H1 (cell line): Measurements from ENCODE around the gene TECPR2. TPM values are rescaled to one million over a fixed set of nuclear protein-coding genes. Genes with fewer than 3 reads are reported as not detected.

Source experiments
- CTCF ChIA-PET: fragments of 300-600 bp; sonication (Branson Sonifier 250); formaldehyde crosslinking; loops from one replicate; lab custom pipeline; 2021; ENCODE audit not compliant: partially characterized antibody; lab: Charles Lee
- POLR2A ChIA-PET: fragments of 300-600 bp; sonication (Branson Sonifier 250); formaldehyde crosslinking; loops from one replicate; lab custom pipeline; 2021; ENCODE audit warnings: inconsistent platforms; ENCODE audit not compliant: partially characterized antibody; lab: Charles Lee
- DNase-seq, 2 experiments: peaks; one replicate each; pipeline versions ENCODE4 v3.0.0 to v3.0.0-alpha.2; 2010 to 2022; ENCODE audit warnings: low spot score in 2 of 2, low read depth in 1 of 2, mixed read lengths in 1 of 2
- FAIRE-seq: peaks from 2 replicates; lab custom pipeline; 2011; peaks lifted over from hg19 to GRCh38; lab: Jason Lieb, UNC
- H2AFZ ChIP-seq: 2 replicates; pipeline ENCODE4 v1.8.1; 2012; ENCODE audit warnings: low read length, inconsistent platforms
- H2AK5ac ChIP-seq: 2 replicates; pipeline ENCODE4 v1.6.1; 2013; ENCODE audit warnings: low read depth, low read length
- H2BK120ac ChIP-seq: replicated peaks from 2 replicates; pipeline ENCODE3; 2013; ENCODE audit warnings: low read depth, low read length, inconsistent platforms
- H2BK12ac ChIP-seq: 2 replicates; pipeline ENCODE4 v1.6.1; 2013; ENCODE audit warnings: low read depth, low read length
- H2BK15ac ChIP-seq: 2 replicates; pipeline ENCODE4 v1.6.1; 2013; ENCODE audit warnings: low read length
- H2BK20ac ChIP-seq: 2 replicates; pipeline ENCODE4 v1.6.1; 2013; ENCODE audit warnings: low read length
- H2BK5ac ChIP-seq: 2 replicates; pipeline ENCODE4 v1.6.1; 2013; ENCODE audit warnings: low read depth, low read length
- H3K14ac ChIP-seq: 2 replicates; pipeline ENCODE4 v1.6.1; 2013; ENCODE audit warnings: inconsistent platforms; ENCODE audit not compliant: insufficient read length
- H3K18ac ChIP-seq: 2 replicates; pipeline ENCODE4 v1.6.1; 2013; ENCODE audit warnings: low read length; ENCODE audit errors: extremely low read depth
- H3K23ac ChIP-seq: 2 replicates; pipeline ENCODE4 v1.6.1; 2013; ENCODE audit warnings: inconsistent platforms; ENCODE audit not compliant: insufficient read length
- H3K23me2 ChIP-seq: 2 replicates; pipeline ENCODE4 v1.6.1; 2013; ENCODE audit warnings: low read depth, low read length
- H3K27ac ChIP-seq: 2 replicates; pipeline ENCODE4 v1.6.1; 2011; ENCODE audit warnings: low read depth, low read length, inconsistent platforms
- H3K27me3 ChIP-seq, 4 experiments: replicated peaks in 1 of 4; 1 replicate in 1 of 4; 2 replicates in 3 of 4; pipeline versions ENCODE4 v1.6.1 to v1.8.1; 2011 to 2013; ENCODE audit warnings: low read length in 3 of 4, mild to moderate bottlenecking in 3 of 4, inconsistent platforms in 2 of 4, mixed read lengths in 2 of 4, moderate library complexity in 1 of 4; ENCODE audit not compliant: control insufficient read depth in 3 of 4, insufficient read depth in 3 of 4; ENCODE audit errors: extremely low read depth in 1 of 4
- H3K36me3 ChIP-seq, 4 experiments: 2 replicates each; pipeline versions ENCODE4 v1.6.1 to v1.8.1; 2011 to 2013; ENCODE audit warnings: mild to moderate bottlenecking in 4 of 4, low read length in 3 of 4, moderate library complexity in 2 of 4, control low read depth in 1 of 4, inconsistent platforms in 1 of 4; ENCODE audit not compliant: insufficient read depth in 4 of 4, control insufficient read depth in 2 of 4
- H3K4ac ChIP-seq: replicated peaks from 2 replicates; pipeline ENCODE3; 2013; ENCODE audit warnings: low read length, low read depth, mixed read lengths, inconsistent platforms; ENCODE audit not compliant: insufficient read length
- H3K4me1 ChIP-seq, 4 experiments: replicated peaks in 1 of 4; 1 replicate in 1 of 4; 2 replicates in 3 of 4; pipeline versions ENCODE4 v1.6.1 to v1.8.1; 2011 to 2013; ENCODE audit warnings: low read length in 3 of 4, inconsistent platforms in 2 of 4, mixed read lengths in 1 of 4; ENCODE audit not compliant: insufficient read depth in 4 of 4, control insufficient read depth in 3 of 4
- H3K4me2 ChIP-seq, 2 experiments: 2 replicates each; pipeline versions ENCODE4 v1.6.1 to v1.8.1; 2011 to 2013; ENCODE audit warnings: low read depth in 2 of 2, low read length in 2 of 2, control low read depth in 1 of 2, inconsistent platforms in 1 of 2, mild to moderate bottlenecking in 1 of 2; ENCODE audit not compliant: insufficient read depth in 1 of 2
- H3K4me3 ChIP-seq, 4 experiments: fragments of 200-600, 300-600 bp in 1 of 4; sonication (generic), shearing (Covaris generic), sonication (Bioruptor Twin) in 1 of 4; 2 replicates each; pipeline versions ENCODE4 v1.5.1 to v1.8.1; 2011 to 2016; ENCODE audit warnings: low read length in 4 of 4, low read depth in 3 of 4, control low read depth in 2 of 4, inconsistent platforms in 2 of 4, mild to moderate bottlenecking in 2 of 4, mixed read lengths in 1 of 4, moderate library complexity in 1 of 4; ENCODE audit not compliant: insufficient read depth in 2 of 4; ENCODE audit errors: extremely low read depth in 1 of 4
- H3K56ac ChIP-seq: replicated peaks from 2 replicates; pipeline ENCODE3; 2013; ENCODE audit warnings: low read depth, mild to moderate bottlenecking, mixed read lengths, low read length, inconsistent platforms; ENCODE audit not compliant: insufficient read length
- H3K79me1 ChIP-seq: 2 replicates; pipeline ENCODE4 v1.6.1; 2013; ENCODE audit warnings: low read depth, low read length, control low read depth
- H3K79me2 ChIP-seq, 2 experiments: 2 replicates each; pipeline versions ENCODE4 v1.6.1 to v1.8.1; 2012 to 2013; ENCODE audit warnings: low read length in 2 of 2, mild to moderate bottlenecking in 2 of 2, inconsistent platforms in 1 of 2; ENCODE audit not compliant: insufficient read depth in 2 of 2, control insufficient read depth in 1 of 2
- H3K9ac ChIP-seq, 4 experiments: replicated peaks in 1 of 4; 1 replicate in 1 of 4; 2 replicates in 3 of 4; pipeline versions ENCODE4 v1.6.1 to v1.8.1; 2011 to 2013; ENCODE audit warnings: low read depth in 3 of 4, low read length in 3 of 4, control low read depth in 2 of 4, mild to moderate bottlenecking in 2 of 4, moderate library complexity in 2 of 4, inconsistent platforms in 1 of 4; ENCODE audit errors: extremely low read depth in 1 of 4
- H3K9me3 ChIP-seq, 2 experiments: 2 replicates each; pipeline versions ENCODE4 v1.6.1 to v1.8.1; 2012 to 2013; ENCODE audit warnings: mild to moderate bottlenecking in 2 of 2, moderate library complexity in 2 of 2, control low read depth in 1 of 2, inconsistent platforms in 1 of 2, low read depth in 1 of 2, low read length in 1 of 2, mixed read lengths in 1 of 2; ENCODE audit not compliant: insufficient read depth in 2 of 2
- H4K20me1 ChIP-seq, 2 experiments: replicated peaks in 1 of 2; 2 replicates each; pipeline versions ENCODE3 to v1.8.1; 2011 to 2013; ENCODE audit warnings: inconsistent platforms in 2 of 2, low read length in 2 of 2, mild to moderate bottlenecking in 1 of 2; ENCODE audit not compliant: insufficient read depth in 2 of 2, control insufficient read depth in 1 of 2
- H4K5ac ChIP-seq: 2 replicates; pipeline ENCODE4 v1.6.1; 2013; ENCODE audit warnings: low read length, low read depth, mixed read lengths, inconsistent platforms; ENCODE audit not compliant: insufficient read length
- H4K8ac ChIP-seq: 2 replicates; pipeline ENCODE4 v1.8.0; 2013; ENCODE audit warnings: mild to moderate bottlenecking, moderate library complexity, low read length, inconsistent platforms; ENCODE audit not compliant: insufficient read depth; ENCODE audit errors: extremely low read depth
- H4K91ac ChIP-seq: replicated peaks from 2 replicates; pipeline ENCODE3; 2013; ENCODE audit warnings: low read length, mixed read lengths, inconsistent platforms; ENCODE audit not compliant: insufficient read length
- ASH2L ChIP-seq: fragments of 200-600, 300-600 bp; sonication (generic); IDR thresholded peaks from one replicate; pipeline ENCODE4 v1.7.1; 2017; ENCODE audit warnings: low read length
- CHD1 ChIP-seq: IDR thresholded peaks from 2 replicates; pipeline ENCODE4 v1.6.1; 2012; ENCODE audit warnings: low read depth, low read length, improper control_type of control experiment
- CTBP2 ChIP-seq: IDR thresholded peaks from 2 replicates; pipeline ENCODE4 v1.7.0; 2011; ENCODE audit warnings: borderline replicate concordance, mild to moderate bottlenecking, moderate library complexity, mixed read lengths, low read length; ENCODE audit not compliant: insufficient read depth, insufficient read length
- EP300 ChIP-seq, 2 experiments: IDR thresholded peaks; 1 replicate in 1 of 2; 2 replicates in 1 of 2; pipeline ENCODE4 v1.6.1; 2011 to 2012; ENCODE audit warnings: low read depth in 2 of 2, low read length in 2 of 2, mild to moderate bottlenecking in 2 of 2, borderline replicate concordance in 1 of 2, inconsistent platforms in 1 of 2, moderate library complexity in 1 of 2
- KDM5A ChIP-seq: fragments of 200-600 bp; IDR thresholded peaks from 2 replicates; pipeline ENCODE4 v1.7.1; 2012; ENCODE audit warnings: mild to moderate bottlenecking, low read length, inconsistent platforms, mixed read lengths
- POU5F1 ChIP-seq: IDR thresholded peaks from 2 replicates; pipeline ENCODE4 v1.6.1; 2011; ENCODE audit warnings: low read depth, mild to moderate bottlenecking, low read length, moderate library complexity
- RBBP5 ChIP-seq: IDR thresholded peaks from 2 replicates; pipeline ENCODE4 v1.7.1; 2012; ENCODE audit warnings: low read depth, mild to moderate bottlenecking, inconsistent platforms, low read length, moderate library complexity, borderline replicate concordance
- RFX5 ChIP-seq: IDR thresholded peaks from 2 replicates; pipeline ENCODE4 v1.6.1; 2011; ENCODE audit warnings: low read depth, low read length, improper control_type of control experiment, borderline replicate concordance
- SIX5 ChIP-seq: IDR thresholded peaks from 2 replicates; pipeline ENCODE4 v1.6.1; 2011; ENCODE audit warnings: mild to moderate bottlenecking, low read depth, low read length
- SUZ12 ChIP-seq: fragments of 200-600 bp; sonication (generic); IDR thresholded peaks from 2 replicates; pipeline ENCODE4 v1.6.1; 2012; ENCODE audit warnings: mild to moderate bottlenecking, inconsistent platforms, low read length, moderate library complexity, mixed read lengths
- polyA plus RNA-seq, 7 experiments: library from polyadenylated mRNA; depleted of rRNA in 3 of 7; stranded (reverse) in 5 of 7; unstranded in 2 of 7; fragments of >200 nt in 5 of 7; fragments of 200-250 nt in 2 of 7; gene quantifications; 1 replicate in 5 of 7; 2 replicates in 1 of 7; 4 replicates in 1 of 7; pipeline versions ENCODE4 v1.2.1 to v1.2.3, GENCODE V29; 2011 to 2013; ENCODE audit warnings: missing spikeins in 2 of 7, mixed read lengths in 2 of 7
- total RNA-seq: library from RNA; stranded (reverse); fragmentation: NEBNext Ultra II Directional; extraction: Animal tissue kit (Norgen Biotek cat#: 25700); gene quantifications from 2 replicates; pipeline ENCODE4 v1.2.1, GENCODE V29; 2021

Gene TECPR2
- total and polyA plus RNA-seq, 2 of the 8 experiments (the other 6 are each of a cell fraction or from before 2014, with no cell fraction given), result 6.8 to 19.4 TPM

- H3K27ac ChIP-seq, result no peak overlapping the region
- POLR2A ChIA-PET, result no interaction called here
- CTCF ChIA-PET, result no interaction called here
- TF ChIP-seq RBBP5, result no peak
- no peak for TF ChIP-seq RFX5
- no peak for TF ChIP-seq SUZ12
- TF ChIP-seq POU5F1, result no peak
- TF ChIP-seq CHD1, result no peak
- no peak for TF ChIP-seq ASH2L
- no peak for TF ChIP-seq CTBP2
- TF ChIP-seq EP300 (IDR thresholded peaks at IDR 0.05; ENCODE audit: borderline replicate concordance in 1 of 2, low read depth in 2 of 2, low read length in 2 of 2), result no peak
- TF ChIP-seq KDM5A, result no peak
- TF ChIP-seq SIX5, result no peak
These were observed 24.3 kb downstream of the TECPR2 start for GRCh38 chr14:102387086-102387485.

More at GRCh38 chr14:102387086-102387485, 24.3 kb downstream of the TECPR2 start:
- H3K36me3 ChIP-seq, result peaks cover 0 to 3% (median 0%) of the 10 kb centered on the region in 4 experiments; a peak in 2 of 8 replicates
- no peak overlapping the region for H4K91ac ChIP-seq
- no peak overlapping the region for H3K9ac ChIP-seq
- H3K4ac ChIP-seq, result no peak overlapping the region
- H2BK120ac ChIP-seq, result no peak overlapping the region
- H3K4me3 ChIP-seq, result no peak overlapping the region
- H3K23me2 ChIP-seq, result no peaks in the 10 kb centered on the region; the same call in 1 of the 2 replicates
- H3K9me3 ChIP-seq, result no peaks in the 10 kb centered on the region
- no peaks in the 10 kb centered on the region for H3K79me2 ChIP-seq
- H2AK5ac ChIP-seq, result no peak overlapping the region
- H4K20me1 ChIP-seq, result no peaks in the 10 kb centered on the region
- no peak overlapping the region for H4K5ac ChIP-seq
- H3K18ac ChIP-seq, result no peak overlapping the region
- no peak overlapping the region for H3K23ac ChIP-seq
- DNase-seq (no peak), FAIRE-seq (no peak)
- H2BK15ac ChIP-seq, result no peak overlapping the region
- H4K8ac ChIP-seq, result no peak overlapping the region
- H2AFZ ChIP-seq, result no peak overlapping the region
- H2BK5ac ChIP-seq, result no peak overlapping the region
- H2BK12ac ChIP-seq, result no peak overlapping the region
- H3K56ac ChIP-seq, result no peak overlapping the region
- peaks cover 0 to 2% (median 0%) of the 10 kb centered on the region in 4 experiments; a peak in 1 of 7 replicates for H3K4me1 ChIP-seq
- H3K79me1 ChIP-seq, result no peaks in the 10 kb centered on the region
- no peak overlapping the region for H3K14ac ChIP-seq
- no peak overlapping the region for H3K4me2 ChIP-seq
- no peak overlapping the region for H2BK20ac ChIP-seq
- no peaks in the 10 kb centered on the region for H3K27me3 ChIP-seq
